DOHH2 (cell line): ENCODE data around the gene UPP1.

ENCODE experiments used
- H3F3A ChIP-seq: fragments of 200-600 bp; sonication (generic), shearing (Covaris generic); 2 replicates; pipeline ENCODE4 v1.6.0; 2016; ENCODE audit warnings: antibody characterized with exemption, mild to moderate bottlenecking; ENCODE audit not compliant: control insufficient read depth, insufficient read depth
- H3K27ac ChIP-seq: fragments of 200-600 bp; sonication (generic); 2 replicates; pipeline ENCODE4 v1.5.1; 2014; ENCODE audit warnings: low read depth, mild to moderate bottlenecking, low read length, moderate library complexity
- H3K27me3 ChIP-seq: fragments of 200-600 bp; sonication (generic); 2 replicates; pipeline ENCODE4 v1.6.1; 2014; ENCODE audit warnings: mild to moderate bottlenecking, low read length, mixed read lengths; ENCODE audit not compliant: control insufficient read depth
- H3K36me3 ChIP-seq: fragments of 200-600 bp; sonication (generic); 2 replicates; pipeline ENCODE4 v1.6.1; 2014; ENCODE audit warnings: mild to moderate bottlenecking, low read length, moderate library complexity, mixed read lengths; ENCODE audit not compliant: control insufficient read depth
- H3K4me1 ChIP-seq: fragments of 200-600 bp; sonication (generic); 2 replicates; pipeline ENCODE4 v1.6.1; 2014; ENCODE audit warnings: mild to moderate bottlenecking, low read length, mixed read lengths; ENCODE audit not compliant: control insufficient read depth
- H3K4me2 ChIP-seq: fragments of 200-600 bp; sonication (generic); 2 replicates; pipeline ENCODE4 v1.6.0; 2014; ENCODE audit warnings: mild to moderate bottlenecking, low read length, moderate library complexity
- H3K4me3 ChIP-seq: fragments of 200-600 bp; sonication (generic); 2 replicates; pipeline ENCODE4 v1.5.1; 2014; ENCODE audit warnings: mild to moderate bottlenecking, low read length, mixed read lengths
- H3K79me2 ChIP-seq: fragments of 200-600 bp; sonication (generic); 2 replicates; pipeline ENCODE4 v1.6.1; 2014; ENCODE audit warnings: mild to moderate bottlenecking, low read length, mixed read lengths; ENCODE audit not compliant: control insufficient read depth
- H3K9me2 ChIP-seq: fragments of 200-600 bp; sonication (generic); replicated peaks from 2 replicates; pipeline ENCODE4 v1.6.1; 2014; ENCODE audit warnings: mild to moderate bottlenecking, low read length, mixed read lengths; ENCODE audit not compliant: control insufficient read depth
- H3K9me3 ChIP-seq: fragments of 200-600 bp; sonication (generic); 2 replicates; pipeline ENCODE4 v1.6.1; 2014; ENCODE audit warnings: antibody characterized with exemption, low read length, mixed read lengths; ENCODE audit not compliant: control insufficient read depth, insufficient read depth
- H4K20me1 ChIP-seq: fragments of 200-600 bp; sonication (generic); 2 replicates; pipeline ENCODE4 v1.6.0; 2014; ENCODE audit warnings: low read depth, mild to moderate bottlenecking, antibody characterized with exemption, low read length, moderate library complexity; ENCODE audit not compliant: control insufficient read depth, insufficient read depth
- EZH2phosphoT487 ChIP-seq: fragments of 200-600 bp; sonication (generic); IDR thresholded peaks from 2 replicates; pipeline ENCODE4 v1.6.1; 2017; ENCODE audit warnings: borderline replicate concordance, mild to moderate bottlenecking, antibody characterized with exemption, low read length, moderate library complexity, mixed read lengths
- TF ChIP-seq, protein P1 (sequence below): fragments of 200-600 bp; sonication (generic); IDR thresholded peaks from one replicate; pipeline ENCODE4 v1.5.1; 2014; ENCODE audit warnings: antibody characterized with exemption, mild to moderate bottlenecking, low read depth, low read length; ENCODE audit not compliant: poor library complexity, severe bottlenecking

The UPP1 gene

DNA sequence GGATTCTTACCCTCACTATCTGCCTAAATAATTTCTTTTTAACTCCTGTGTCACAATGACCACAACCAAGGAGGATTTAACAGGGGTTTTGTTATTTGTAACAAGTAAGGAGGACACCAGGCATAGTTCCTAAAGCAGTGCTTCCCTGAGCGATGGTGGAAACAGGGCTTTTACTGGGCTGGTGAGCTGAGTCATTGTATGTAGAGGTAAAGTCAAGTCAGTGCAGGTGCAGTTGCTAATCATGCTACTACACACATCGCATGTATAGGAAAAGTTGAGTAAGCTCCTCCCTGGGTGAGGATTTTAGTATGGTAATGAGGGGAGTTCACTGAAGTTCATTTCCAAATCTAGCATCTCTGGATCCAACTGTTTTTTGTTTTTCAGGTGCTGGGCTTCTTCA lies 59.2 kb downstream of the UPP1 start:
- Histone ChIP-seq H4K20me1 (no peaks in the 10 kb centered on the region), H3K36me3 (no peaks in the 10 kb centered on the region), H3K4me1 (no peaks in the 10 kb centered on the region), H3K27me3 (peaks cover 7% of the 10 kb centered on the region), H3K4me3 (no peak overlapping the region), H3F3A (no peaks in the 10 kb centered on the region), H3K9me2 (no peaks in the 10 kb centered on the region), H3K79me2 (no peaks in the 10 kb centered on the region), H3K27ac (no peak overlapping the region), H3K9me3 (no peaks in the 10 kb centered on the region), H3K4me2 (no peak overlapping the region)
- no peak for TF ChIP-seq EZH2phosphoT487
- TF ChIP-seq, protein P1, sequence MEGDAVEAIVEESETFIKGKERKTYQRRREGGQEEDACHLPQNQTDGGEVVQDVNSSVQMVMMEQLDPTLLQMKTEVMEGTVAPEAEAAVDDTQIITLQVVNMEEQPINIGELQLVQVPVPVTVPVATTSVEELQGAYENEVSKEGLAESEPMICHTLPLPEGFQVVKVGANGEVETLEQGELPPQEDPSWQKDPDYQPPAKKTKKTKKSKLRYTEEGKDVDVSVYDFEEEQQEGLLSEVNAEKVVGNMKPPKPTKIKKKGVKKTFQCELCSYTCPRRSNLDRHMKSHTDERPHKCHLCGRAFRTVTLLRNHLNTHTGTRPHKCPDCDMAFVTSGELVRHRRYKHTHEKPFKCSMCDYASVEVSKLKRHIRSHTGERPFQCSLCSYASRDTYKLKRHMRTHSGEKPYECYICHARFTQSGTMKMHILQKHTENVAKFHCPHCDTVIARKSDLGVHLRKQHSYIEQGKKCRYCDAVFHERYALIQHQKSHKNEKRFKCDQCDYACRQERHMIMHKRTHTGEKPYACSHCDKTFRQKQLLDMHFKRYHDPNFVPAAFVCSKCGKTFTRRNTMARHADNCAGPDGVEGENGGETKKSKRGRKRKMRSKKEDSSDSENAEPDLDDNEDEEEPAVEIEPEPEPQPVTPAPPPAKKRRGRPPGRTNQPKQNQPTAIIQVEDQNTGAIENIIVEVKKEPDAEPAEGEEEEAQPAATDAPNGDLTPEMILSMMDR, result no peak

DNA sequence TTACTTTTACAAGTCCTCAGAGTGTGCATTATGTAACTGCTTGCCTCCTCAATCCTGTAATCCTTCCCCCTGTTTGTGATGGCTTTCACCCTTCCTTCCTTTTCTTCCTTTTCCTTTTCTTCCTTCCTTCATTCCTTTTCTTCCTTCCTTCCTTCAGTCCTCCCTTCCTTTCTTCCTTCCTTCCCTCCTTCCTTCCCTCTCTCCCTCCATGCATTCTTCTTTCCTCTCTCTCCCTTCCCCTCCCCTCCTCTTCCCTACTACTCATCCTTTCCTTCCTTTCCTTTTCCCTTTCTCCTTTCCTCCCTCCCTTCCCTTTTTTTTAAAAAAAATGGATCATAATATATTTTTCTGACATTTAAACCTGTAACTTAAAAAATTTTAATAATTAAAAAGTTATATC lies 60.0 kb downstream of the UPP1 start:
- H3K9me3 ChIP-seq, result no peaks in the 10 kb centered on the region
- no peak overlapping the region for H3K4me2 ChIP-seq
- H3K4me1 ChIP-seq, result no peaks in the 10 kb centered on the region
- no peaks in the 10 kb centered on the region for H3F3A ChIP-seq
- no peaks in the 10 kb centered on the region for H3K79me2 ChIP-seq
- H4K20me1 ChIP-seq, result no peaks in the 10 kb centered on the region
- no peak overlapping the region for H3K4me3 ChIP-seq
- H3K27me3 ChIP-seq, result peaks cover 7% of the 10 kb centered on the region
- no peaks in the 10 kb centered on the region for H3K36me3 ChIP-seq
- no peaks in the 10 kb centered on the region for H3K9me2 ChIP-seq
- no peak overlapping the region for H3K27ac ChIP-seq
- TF ChIP-seq, protein P1, result no peak
- TF ChIP-seq EZH2phosphoT487, result no peak

DNA sequence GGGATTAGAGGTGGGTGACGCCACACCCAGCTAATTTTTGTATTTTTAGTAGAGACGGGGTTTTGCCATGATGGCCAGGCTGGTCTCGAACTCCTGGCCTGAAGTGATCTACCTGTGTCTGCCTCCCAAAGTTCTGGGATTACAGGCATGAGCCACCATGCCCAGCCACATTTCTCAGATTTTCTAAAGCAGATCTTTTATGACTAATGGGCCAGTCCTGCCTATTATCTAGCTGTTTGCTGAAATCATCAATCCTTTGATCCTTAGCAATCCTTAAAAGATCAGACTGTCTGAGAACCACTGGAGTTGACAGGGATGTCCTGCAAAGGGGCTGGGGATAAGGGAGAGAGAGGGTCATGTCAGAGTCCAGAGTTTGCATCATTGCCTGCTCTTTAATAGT lies 61.0 kb downstream of the UPP1 start:
- H3K79me2 ChIP-seq, result no peaks in the 10 kb centered on the region
- no peaks in the 10 kb centered on the region for H4K20me1 ChIP-seq
- no peaks in the 10 kb centered on the region for H3K9me2 ChIP-seq
- no peak overlapping the region for H3K27ac ChIP-seq
- TF ChIP-seq, protein P1, result no peak
- TF ChIP-seq EZH2phosphoT487, result no peak
- H3K27me3 ChIP-seq, result peaks cover 7% of the 10 kb centered on the region
- H3K4me2 ChIP-seq, result no peak overlapping the region
- H3K4me3 ChIP-seq, result no peak overlapping the region
- H3K36me3 ChIP-seq, result no peaks in the 10 kb centered on the region
- no peaks in the 10 kb centered on the region for H3K4me1 ChIP-seq
- no peaks in the 10 kb centered on the region for H3K9me3 ChIP-seq
- H3F3A ChIP-seq, result no peaks in the 10 kb centered on the region

DNA sequence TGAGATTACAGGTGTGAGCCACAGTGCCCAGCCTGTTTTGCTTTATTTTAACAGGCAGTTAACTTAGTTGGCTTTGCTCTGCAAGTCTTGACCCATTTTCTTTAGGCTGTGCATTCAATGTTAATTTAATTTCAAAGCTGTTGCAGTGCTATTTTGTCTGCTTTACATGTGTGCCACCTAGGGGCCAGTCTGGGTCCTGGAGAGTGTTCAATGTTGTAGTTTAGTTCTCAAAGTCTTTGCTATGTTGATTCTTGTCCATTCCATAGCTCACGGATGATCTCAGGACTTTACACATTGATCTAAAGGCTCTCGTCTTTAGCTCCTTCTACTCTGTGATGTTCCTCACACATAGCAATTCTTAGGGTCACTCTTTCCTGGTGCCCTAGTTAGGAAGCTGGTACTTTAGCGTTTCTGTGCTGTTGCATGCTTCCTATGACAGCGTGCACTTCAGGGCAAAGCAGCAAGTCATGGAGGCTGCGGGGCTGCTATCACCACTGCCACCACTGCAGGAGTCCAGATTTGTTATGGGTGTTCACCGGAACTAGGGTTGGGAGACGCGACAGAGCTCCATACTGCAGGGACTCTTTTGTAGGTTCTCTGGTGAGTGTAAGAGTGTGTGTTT lies 65.8 kb downstream of the UPP1 start:
- Histone ChIP-seq H4K20me1 (no peaks in the 10 kb centered on the region), H3K9me2 (no peaks in the 10 kb centered on the region), H3K27ac (no peak overlapping the region), H3K27me3 (peaks cover 14% of the 10 kb centered on the region), H3K79me2 (no peaks in the 10 kb centered on the region), H3K4me3 (no peak overlapping the region), H3F3A (no peaks in the 10 kb centered on the region), H3K4me2 (no peak overlapping the region), H3K4me1 (no peaks in the 10 kb centered on the region), H3K36me3 (no peaks in the 10 kb centered on the region), H3K9me3 (no peaks in the 10 kb centered on the region)
- TF ChIP-seq, protein P1, result peak; percentile 69
- no peak for TF ChIP-seq EZH2phosphoT487
